IMR-90 (cell line): ENCODE measurements around the gene ZNG1B. TPM values are rescaled to one million over a fixed set of nuclear protein-coding genes. Genes with fewer than 3 reads are reported as not detected.

Experiments
- ATAC-seq: fragments of 200-7000 bp; cut with Tn5 transposase; 2 replicates; pipeline ENCODE4 v1.9.1; 2020; ENCODE audit warnings: low read depth, mild to moderate bottlenecking, moderate library complexity
- BruUV-seq: library from RNA; stranded (reverse); fragments of 400-500 nt; replicated peaks from 2 replicates; lab custom pipeline; 2021; lab: Mats Ljungman, UMichigan
- CTCF ChIA-PET: fragments of 300-600 bp; formaldehyde crosslinking; extraction: SDS; loops from one replicate; lab custom pipeline; 2021; ENCODE audit warnings: antibody characterized with exemption; lab: Yijun Ruan, JAX
- POLR2A ChIA-PET: fragments of 300-600 bp; sonication (Branson Sonifier 250); formaldehyde crosslinking; loops from one replicate; lab custom pipeline; 2022; ENCODE audit warnings: antibody characterized with exemption; ENCODE audit not compliant: unreplicated experiment; lab: Charles Lee
- DNase-seq: peaks from one replicate; pipeline ENCODE4 v3.0.0; 2013
- H2AFZ ChIP-seq: replicated peaks from 2 replicates; pipeline ENCODE3; 2013; ENCODE audit warnings: low read length, mild to moderate bottlenecking; ENCODE audit not compliant: poor library complexity
- H2AK5ac ChIP-seq: 2 replicates; pipeline ENCODE4 v1.6.1; 2013; ENCODE audit warnings: low read depth, low read length, inconsistent platforms
- H2AK9ac ChIP-seq: replicated peaks from 2 replicates; pipeline ENCODE3; 2013; ENCODE audit warnings: mild to moderate bottlenecking, low read depth, low read length, moderate library complexity; ENCODE audit not compliant: poor library complexity
- H2BK120ac ChIP-seq: 2 replicates; pipeline ENCODE4 v1.6.1; 2013; ENCODE audit warnings: low read depth, low read length, inconsistent platforms
- H2BK15ac ChIP-seq: 3 replicates; pipeline ENCODE4 v1.6.1; 2013; ENCODE audit warnings: low read depth, low read length, inconsistent platforms
- H2BK20ac ChIP-seq: 2 replicates; pipeline ENCODE4 v1.6.1; 2013; ENCODE audit warnings: low read depth, mild to moderate bottlenecking, inconsistent platforms, low read length, moderate library complexity
- H2BK5ac ChIP-seq: 2 replicates; pipeline ENCODE4 v1.6.1; 2013; ENCODE audit warnings: mild to moderate bottlenecking, low read depth, low read length, inconsistent platforms; ENCODE audit not compliant: poor library complexity, severe bottlenecking
- H3K14ac ChIP-seq: replicated peaks from 2 replicates; pipeline ENCODE4 v1.6.1; 2013; ENCODE audit warnings: low read depth, low read length, inconsistent platforms
- H3K18ac ChIP-seq: 2 replicates; pipeline ENCODE4 v1.6.1; 2013; ENCODE audit warnings: low read depth, low read length, control low read depth
- H3K23ac ChIP-seq: 2 replicates; pipeline ENCODE4 v1.6.1; 2013; ENCODE audit warnings: low read depth, low read length, inconsistent platforms
- H3K27ac ChIP-seq: 2 replicates; pipeline ENCODE4 v1.5.1; 2013; ENCODE audit warnings: mild to moderate bottlenecking, control low read depth, low read length; ENCODE audit not compliant: insufficient read depth
- H3K27me3 ChIP-seq: 2 replicates; pipeline ENCODE4 v1.6.1; 2013; ENCODE audit warnings: low read length; ENCODE audit not compliant: control insufficient read depth, insufficient read depth
- H3K36me3 ChIP-seq: 2 replicates; pipeline ENCODE4 v1.6.1; 2013; ENCODE audit warnings: low read length, mixed read lengths; ENCODE audit not compliant: control insufficient read depth, insufficient read depth
- H3K4ac ChIP-seq: 2 replicates; pipeline ENCODE4 v1.6.1; 2013; ENCODE audit warnings: low read depth, low read length, inconsistent platforms
- H3K4me1 ChIP-seq: 2 replicates; pipeline ENCODE4 v1.6.1; 2013; ENCODE audit warnings: low read length, mixed read lengths; ENCODE audit not compliant: control insufficient read depth, insufficient read depth
- H3K4me2 ChIP-seq: 2 replicates; pipeline ENCODE4 v1.6.1; 2013; ENCODE audit warnings: low read depth, mild to moderate bottlenecking, control low read depth, low read length, moderate library complexity
- H3K4me3 ChIP-seq: 2 replicates; pipeline ENCODE4 v1.5.1; 2013; ENCODE audit warnings: low read depth, mild to moderate bottlenecking, control low read depth, low read length, moderate library complexity; ENCODE audit not compliant: insufficient read depth
- H3K56ac ChIP-seq: 2 replicates; pipeline ENCODE4 v1.6.1; 2013; ENCODE audit warnings: low read length, inconsistent platforms; ENCODE audit not compliant: insufficient read depth; ENCODE audit errors: extremely low read depth
- H3K79me1 ChIP-seq, 2 experiments: 2 replicates each; pipeline ENCODE4 v1.6.1; 2013; ENCODE audit warnings: low read length in 2 of 2, inconsistent platforms in 1 of 2, low read depth in 1 of 2
- H3K9ac ChIP-seq: 2 replicates; pipeline ENCODE4 v1.6.1; 2013; ENCODE audit warnings: low read depth, low read length, control low read depth
- H3K9me1 ChIP-seq: 2 replicates; pipeline ENCODE4 v1.6.1; 2013; ENCODE audit warnings: low read length, inconsistent platforms; ENCODE audit not compliant: insufficient read depth
- H3K9me3 ChIP-seq: 2 replicates; pipeline ENCODE4 v1.6.1; 2013; ENCODE audit warnings: low read length; ENCODE audit not compliant: control insufficient read depth, insufficient read depth
- H4K20me1 ChIP-seq: 2 replicates; pipeline ENCODE4 v1.6.1; 2013; ENCODE audit warnings: low read length, inconsistent platforms; ENCODE audit not compliant: insufficient read depth
- H4K5ac ChIP-seq: 2 replicates; pipeline ENCODE4 v1.6.1; 2013; ENCODE audit warnings: mild to moderate bottlenecking, low read depth, low read length, control low read depth
- H4K8ac ChIP-seq, 2 experiments: 2 replicates each; pipeline ENCODE4 v1.6.1; 2013; ENCODE audit warnings: low read depth in 2 of 2, low read length in 2 of 2, control low read depth in 1 of 2, inconsistent platforms in 1 of 2
- H4K91ac ChIP-seq: 2 replicates; pipeline ENCODE4 v1.6.1; 2013; ENCODE audit warnings: low read depth, low read length, inconsistent platforms; ENCODE audit not compliant: insufficient read depth
- BHLHE40 ChIP-seq: fragments of 150-350 bp; IDR thresholded peaks from 2 replicates; pipeline ENCODE4 v1.6.1; 2016; ENCODE audit warnings: mild to moderate bottlenecking, low read depth, low read length
- CEBPB ChIP-seq: IDR thresholded peaks from 2 replicates; pipeline ENCODE4 v1.6.1; 2012; ENCODE audit warnings: low read depth, low read length, improper control_type of control experiment
- CHD1 ChIP-seq: IDR thresholded peaks from 2 replicates; pipeline ENCODE4 v1.6.1; 2012; ENCODE audit warnings: low read depth, low read length, improper control_type of control experiment
- FOS ChIP-seq: fragments of 150-350 bp; IDR thresholded peaks from 2 replicates; pipeline ENCODE4 v1.6.1; 2016; ENCODE audit warnings: low read depth, low read length
- MAFK ChIP-seq: IDR thresholded peaks from 2 replicates; pipeline ENCODE4 v1.6.1; 2012; ENCODE audit warnings: low read depth, low read length, improper control_type of control experiment
- MAZ ChIP-seq: IDR thresholded peaks from 2 replicates; pipeline ENCODE4 v1.6.1; 2012; ENCODE audit warnings: low read depth, mild to moderate bottlenecking, low read length, improper control_type of control experiment, moderate library complexity, borderline replicate concordance
- MXI1 ChIP-seq: IDR thresholded peaks from 2 replicates; pipeline ENCODE4 v1.6.1; 2012; ENCODE audit warnings: low read depth, mild to moderate bottlenecking, low read length, moderate library complexity, borderline replicate concordance
- NFE2L2 ChIP-seq: fragments of 150-350 bp; IDR thresholded peaks from 2 replicates; pipeline ENCODE4 v1.6.1; 2016; ENCODE audit warnings: low read depth, mild to moderate bottlenecking, low read length
- POLR2A ChIP-seq: IDR thresholded peaks from 2 replicates; pipeline ENCODE4 v1.6.1; 2012; ENCODE audit warnings: mild to moderate bottlenecking, low read depth, low read length
- RAD21 ChIP-seq: IDR thresholded peaks from 2 replicates; pipeline ENCODE4 v1.6.1; 2012; ENCODE audit warnings: low read length, improper control_type of control experiment
- RCOR1 ChIP-seq: IDR thresholded peaks from 2 replicates; pipeline ENCODE4 v1.6.1; 2012; ENCODE audit warnings: mild to moderate bottlenecking, low read length, improper control_type of control experiment; ENCODE audit not compliant: insufficient replicate concordance
- RFX5 ChIP-seq: IDR thresholded peaks from 2 replicates; pipeline ENCODE4 v1.8.0; 2012; ENCODE audit warnings: low read depth, mild to moderate bottlenecking, low read length, moderate library complexity
- SMC3 ChIP-seq: fragments of 150-350 bp; IDR thresholded peaks from 2 replicates; pipeline ENCODE4 v1.6.1; 2016; ENCODE audit warnings: low read depth, mild to moderate bottlenecking, antibody characterized with exemption, low read length, moderate library complexity
- WGBS, 2 experiments: methylation state at CpG; one replicate each; pipeline versions ENCODE4 v1.1.5 to v1.1.7; 2013; ENCODE audit warnings: missing lambda C conversion rate in 2 of 2; ENCODE audit not compliant: insufficient read length in 1 of 2; ENCODE audit errors: extremely low coverage in 2 of 2; 5-methylcytosine and 5-hydroxymethylcytosine counted together
- dilution Hi-C: fragments of 300-500 bp; cut with HindIII; formaldehyde crosslinking; loops from one replicate; pipeline ENCODE4 v1.14.3; 2018; ENCODE audit warnings: low sequenced_read_pairs; ENCODE audit not compliant: unreplicated experiment
- in situ Hi-C: fragments of 300-500 bp; cut with MboI; formaldehyde crosslinking; loops from 3 replicates; pipeline ENCODE4 v1.14.3; 2019; ENCODE audit warnings: low sequenced_read_pairs, inconsistent platforms, mixed read lengths
- intact Hi-C: fragments of 100-400 bp; cut with micrococcal nuclease; formaldehyde crosslinking; loops from 2 replicates; pipeline ENCODE4 v1.10.0; 2022
- polyA plus RNA-seq, 3 experiments: library from polyadenylated mRNA; depleted of rRNA; stranded (reverse); fragments of >200 nt; gene quantifications; 2 replicates each; pipeline ENCODE4 v1.2.3, GENCODE V29; 2012; ENCODE audit warnings: low replicate concordance in 1 of 3
- total RNA-seq: library from RNA; depleted of rRNA; stranded (reverse); fragments of >200 nt; gene quantifications from 2 replicates; pipeline ENCODE4 v1.2.3, GENCODE V29; 2012
- TF ChIP-seq, protein P1 (sequence below): fragments of 150-350 bp; IDR thresholded peaks from 2 replicates; pipeline ENCODE4 v1.6.1; 2017; ENCODE audit warnings: mild to moderate bottlenecking, antibody characterized with exemption, low read length, low read depth
- TF ChIP-seq, protein P2 (sequence below): fragments of 150-350 bp; IDR thresholded peaks from 2 replicates; pipeline ENCODE4 v1.6.1; 2016; ENCODE audit warnings: low read depth, mild to moderate bottlenecking, low read length, moderate library complexity, borderline replicate concordance

The ZNG1B gene
- total and polyA plus RNA-seq, 2 of the 4 experiments (the other 2 are of a cell fraction): 7.0 to 11.2 TPM

DNA sequence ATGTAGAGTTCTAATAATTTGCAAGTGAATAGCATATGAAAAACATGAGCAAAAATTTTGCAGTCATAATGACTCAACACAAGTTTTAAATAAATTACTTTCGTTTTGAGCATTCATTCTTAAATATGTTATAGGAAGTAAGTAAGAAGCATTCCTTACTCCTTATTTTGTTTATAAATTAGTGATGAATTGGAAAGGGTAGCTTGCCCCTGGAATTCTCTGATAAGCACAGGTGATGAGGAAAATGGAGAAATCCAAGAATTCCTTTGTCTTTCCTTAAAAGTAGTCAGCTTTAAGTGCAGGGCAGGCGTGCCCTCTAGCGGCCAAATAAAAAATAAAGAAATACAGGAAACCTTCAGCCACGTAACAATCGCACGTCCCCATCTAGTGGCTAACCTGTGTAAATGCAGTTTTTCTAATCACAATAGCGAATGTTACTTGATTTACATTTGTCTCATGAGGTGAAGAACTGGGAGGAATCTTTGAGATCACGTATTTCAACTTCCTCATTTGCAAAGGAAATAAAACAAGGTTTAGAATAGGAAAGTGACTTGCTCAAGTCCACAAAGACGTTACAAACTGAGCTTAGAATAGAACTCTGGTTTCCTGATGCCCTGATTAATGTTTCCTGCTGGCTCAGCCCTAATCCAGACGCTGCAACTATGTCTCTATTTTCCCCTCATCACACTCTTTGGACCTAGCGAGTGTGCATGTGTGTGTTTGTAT lies 47.2 kb upstream of the ZNG1B start:
- H3K4ac ChIP-seq: no peak overlapping the region
- no peaks in the 10 kb centered on the region for H3K79me1 ChIP-seq
- no peak overlapping the region for H3K56ac ChIP-seq
- H3K23ac ChIP-seq: no peak overlapping the region
- H4K8ac ChIP-seq: no peak overlapping the region
- H4K5ac ChIP-seq: no peak overlapping the region
- H2AFZ ChIP-seq: no peak overlapping the region
- peak overlapping the region; percentile 16; the same call in 1 of the 2 replicates for H3K4me3 ChIP-seq
- no peak overlapping the region for H3K9ac ChIP-seq
- no peak overlapping the region for H3K14ac ChIP-seq
- no peaks in the 10 kb centered on the region for H3K36me3 ChIP-seq
- peak; percentile 99 for ATAC-seq
- no peaks in the 10 kb centered on the region for H3K9me3 ChIP-seq
- no peak overlapping the region for H2AK5ac ChIP-seq
- no peak overlapping the region for H2BK15ac ChIP-seq
- DNase-seq: peak; percentile 79
- 0 out of 2 replicates have a peak overlapping the region, but pooled peaks have one; percentile 52 for H3K4me2 ChIP-seq
- no peak overlapping the region for H2BK20ac ChIP-seq
- no peak overlapping the region for H2BK5ac ChIP-seq
- intact Hi-C loops: loop anchor here (1.0 to 5.0 kb wide), 3 partner anchors 141 to 252 kb away; no protein-coding TSS in a partner anchor
- no peak overlapping the region for H3K18ac ChIP-seq
- no TSS peak for BruUV-seq
- no peaks in the 10 kb centered on the region for H4K20me1 ChIP-seq
- no peak overlapping the region for H2BK120ac ChIP-seq
- H2AK9ac ChIP-seq: no peak overlapping the region
- peaks cover 8% of the 10 kb centered on the region for H3K27me3 ChIP-seq
- ChIA-PET POLR2A (no interaction called here), CTCF (interaction anchor here (0.6 to 1.8 kb wide), 9 partner anchors 10 to 263 kb away, joined by 3 to 11 read pairs (median 4); no protein-coding TSS in a partner anchor)
- WGBS, 2 experiments: no CpG with 5 or more reads among the region's 11 CpGs
- H3K27ac ChIP-seq: no peak overlapping the region
- dilution Hi-C loops: no loop called here
- H3K9me1 ChIP-seq: no peaks in the 10 kb centered on the region
- no peak overlapping the region for H4K91ac ChIP-seq
- in situ Hi-C loops: no loop called here
- H3K4me1 ChIP-seq: no peaks in the 10 kb centered on the region
- TF ChIP-seq CHD1 (no peak), SMC3 (peak; percentile 69), RCOR1 (no peak), BHLHE40 (no peak), MAFK (no peak), MXI1 (no peak), MAZ (no peak), RFX5 (no peak), NFE2L2 (peak; percentile 58; the same call in 1 of the 2 replicates), POLR2A (no peak), CEBPB (no peak), FOS (no peak), RAD21 (peak; percentile 80)
- TF ChIP-seq, protein P1, sequence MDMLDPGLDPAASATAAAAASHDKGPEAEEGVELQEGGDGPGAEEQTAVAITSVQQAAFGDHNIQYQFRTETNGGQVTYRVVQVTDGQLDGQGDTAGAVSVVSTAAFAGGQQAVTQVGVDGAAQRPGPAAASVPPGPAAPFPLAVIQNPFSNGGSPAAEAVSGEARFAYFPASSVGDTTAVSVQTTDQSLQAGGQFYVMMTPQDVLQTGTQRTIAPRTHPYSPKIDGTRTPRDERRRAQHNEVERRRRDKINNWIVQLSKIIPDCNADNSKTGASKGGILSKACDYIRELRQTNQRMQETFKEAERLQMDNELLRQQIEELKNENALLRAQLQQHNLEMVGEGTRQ: no peak
- TF ChIP-seq, protein P2, sequence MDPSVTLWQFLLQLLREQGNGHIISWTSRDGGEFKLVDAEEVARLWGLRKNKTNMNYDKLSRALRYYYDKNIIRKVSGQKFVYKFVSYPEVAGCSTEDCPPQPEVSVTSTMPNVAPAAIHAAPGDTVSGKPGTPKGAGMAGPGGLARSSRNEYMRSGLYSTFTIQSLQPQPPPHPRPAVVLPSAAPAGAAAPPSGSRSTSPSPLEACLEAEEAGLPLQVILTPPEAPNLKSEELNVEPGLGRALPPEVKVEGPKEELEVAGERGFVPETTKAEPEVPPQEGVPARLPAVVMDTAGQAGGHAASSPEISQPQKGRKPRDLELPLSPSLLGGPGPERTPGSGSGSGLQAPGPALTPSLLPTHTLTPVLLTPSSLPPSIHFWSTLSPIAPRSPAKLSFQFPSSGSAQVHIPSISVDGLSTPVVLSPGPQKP: no peak
